K562 (cell line): Measurements from ENCODE around the gene CYLD. TPM values are rescaled to one million over a fixed set of nuclear protein-coding genes. Genes with fewer than 3 reads are reported as not detected.

Source experiments
- ATAC-seq: fragments of 200-7000 bp; cut with Tn5 transposase; 3 replicates; pipeline ENCODE4 v1.9.1; 2020; ENCODE audit warnings: moderate library complexity
- BruUV-seq: library from RNA; stranded (reverse); fragments of 400-500 nt; replicated peaks from 2 replicates; lab custom pipeline; 2021; lab: Mats Ljungman, UMichigan
- CTCF ChIA-PET: fragments of 300-600 bp; formaldehyde crosslinking; extraction: SDS; loops from one replicate; lab custom pipeline; 2021; ENCODE audit warnings: low intra/inter-chr PET ratio; lab: Yijun Ruan, JAX
- POLR2A ChIA-PET: fragments of 300-600, 350-650 bp; sonication (Branson Sonifier 250); formaldehyde crosslinking; extraction: SDS; loops from one replicate; lab custom pipeline; 2021; ENCODE audit warnings: antibody characterized with exemption, inconsistent platforms; lab: Yijun Ruan, JAX
- DNase-seq, 4 experiments: peaks; one replicate each; pipeline versions ENCODE4 v3.0.0 to v3.0.0-alpha.2; 2011 to 2018; ENCODE audit warnings: low spot score in 3 of 4, mixed read lengths in 3 of 4; ENCODE audit errors: extremely low read depth in 1 of 4
- FAIRE-seq: peaks from 2 replicates; lab custom pipeline; 2011; peaks lifted over from hg19 to GRCh38; lab: Jason Lieb, UNC
- H2AFZ ChIP-seq: 2 replicates; pipeline ENCODE4 v1.6.0; 2011; ENCODE audit warnings: low read depth, low read length, control low read depth, inconsistent platforms
- H3K27ac ChIP-seq: fragments of 200-600 bp; 3 replicates; pipeline ENCODE4 v1.8.0; 2011; ENCODE audit warnings: low read depth, mild to moderate bottlenecking, control low read depth, inconsistent platforms, low read length, moderate library complexity, mixed read lengths; ENCODE audit errors: extremely low read depth
- H3K27me3 ChIP-seq, 2 experiments: fragments of 300-600 bp in 1 of 2; 2 replicates in 1 of 2; 3 replicates in 1 of 2; pipeline versions ENCODE4 v1.6.0 to v1.8.0; 2011; ENCODE audit warnings: inconsistent platforms in 2 of 2, low read length in 2 of 2, mild to moderate bottlenecking in 1 of 2, mixed read lengths in 1 of 2, moderate library complexity in 1 of 2; ENCODE audit not compliant: control insufficient read depth in 2 of 2, insufficient read depth in 2 of 2
- H3K36me3 ChIP-seq: fragments of 300-600 bp; 3 replicates; pipeline ENCODE4 v1.8.0; 2011; ENCODE audit warnings: mild to moderate bottlenecking, low read length, inconsistent platforms; ENCODE audit not compliant: control insufficient read depth, insufficient read depth
- H3K4me1 ChIP-seq, 2 experiments: fragments of 200-600 bp in 1 of 2; replicated peaks in 1 of 2; 2 replicates in 1 of 2; 3 replicates in 1 of 2; pipeline versions ENCODE4 v1.5.1 to v1.8.0; 2011; ENCODE audit warnings: inconsistent platforms in 2 of 2, low read length in 2 of 2, mild to moderate bottlenecking in 1 of 2, mixed read lengths in 1 of 2, moderate library complexity in 1 of 2; ENCODE audit not compliant: control insufficient read depth in 2 of 2, insufficient read depth in 2 of 2
- H3K4me2 ChIP-seq: 2 replicates; pipeline ENCODE4 v1.6.1; 2011; ENCODE audit warnings: low read length, control low read depth, inconsistent platforms, mixed read lengths; ENCODE audit not compliant: insufficient read depth
- H3K4me3 ChIP-seq: fragments of 200-600 bp; sonication (generic), shearing (Covaris generic); 2 replicates; pipeline ENCODE4 v1.5.1; 2016; ENCODE audit warnings: control low read depth, inconsistent platforms
- H3K79me2 ChIP-seq: fragments of 200-600 bp; 3 replicates; pipeline ENCODE4 v1.8.0; 2011; ENCODE audit warnings: low read length, inconsistent platforms; ENCODE audit not compliant: control insufficient read depth, insufficient read depth
- H3K9ac ChIP-seq, 2 experiments: 2 replicates each; pipeline versions ENCODE4 v1.6.0 to v1.6.1; 2011; ENCODE audit warnings: low read depth in 2 of 2, low read length in 2 of 2, control low read depth in 1 of 2, inconsistent platforms in 1 of 2, mild to moderate bottlenecking in 1 of 2, mixed read lengths in 1 of 2; ENCODE audit not compliant: insufficient read depth in 1 of 2
- H3K9me1 ChIP-seq: one replicate; pipeline ENCODE4 v1.6.0; 2011; ENCODE audit warnings: inconsistent platforms, mild to moderate bottlenecking, low read length, moderate library complexity; ENCODE audit not compliant: control insufficient read depth, insufficient read depth
- H3K9me3 ChIP-seq: replicated peaks from 2 replicates; pipeline ENCODE4 v1.5.1; 2011; ENCODE audit warnings: low read depth, low read length, inconsistent platforms; ENCODE audit not compliant: control insufficient read depth, insufficient read depth
- H4K20me1 ChIP-seq: replicated peaks from 2 replicates; pipeline ENCODE4 v1.6.1; 2011; ENCODE audit warnings: low read length, inconsistent platforms, mixed read lengths; ENCODE audit not compliant: control insufficient read depth, insufficient read depth
- KDM2B ChIP-seq: fragments of 250-450 bp; sonication (Bioruptor Pico); IDR thresholded peaks from 2 replicates; pipeline ENCODE4 v1.8.0; 2021; ENCODE audit warnings: mild to moderate bottlenecking, moderate library complexity
- KLF10 ChIP-seq: fragments of 250-450 bp; sonication (Bioruptor Pico); IDR thresholded peaks from 2 replicates; pipeline ENCODE4 v1.6.1; 2021; ENCODE audit warnings: matching md5 sums
- MED1 ChIP-seq: sonication (generic); formaldehyde crosslinking; IDR thresholded peaks from 2 replicates; pipeline ENCODE4 v1.8.1; 2023; ENCODE audit warnings: missing genetic modification reagents, borderline replicate concordance
- NONO ChIP-seq, 2 experiments: fragments of 200-400 bp in 1 of 2; fragments of 450-650 bp in 1 of 2; formaldehyde crosslinking in 1 of 2; IDR thresholded peaks; 2 replicates each; pipeline ENCODE4 v1.6.1; 2017; ENCODE audit warnings: low read depth in 2 of 2, mild to moderate bottlenecking in 2 of 2, moderate library complexity in 2 of 2, low read length in 1 of 2
- SMARCA4 ChIP-seq: fragments of 450-650 bp; IDR thresholded peaks from 2 replicates; pipeline ENCODE4 v1.6.1; 2016
- SUPT5H ChIP-seq: fragments of 450-650 bp; IDR thresholded peaks from 2 replicates; pipeline ENCODE4 v1.6.1; 2016
- ZNF280A ChIP-seq: fragments of 450-650 bp; IDR thresholded peaks from 2 replicates; pipeline ENCODE4 v1.6.1; 2018; ENCODE audit warnings: mild to moderate bottlenecking, low read depth; ENCODE audit not compliant: partially characterized antibody
- ZNF445 ChIP-seq: fragments of 250-450 bp; sonication (Bioruptor Pico); IDR thresholded peaks from 2 replicates; pipeline ENCODE4 v1.4.0; 2020; ENCODE audit warnings: low read depth, mild to moderate bottlenecking, moderate library complexity
- ZNF551 ChIP-seq: fragments of 250-450 bp; sonication (Bioruptor Pico); IDR thresholded peaks from 2 replicates; pipeline ENCODE4 v1.5.0; 2021; ENCODE audit warnings: mild to moderate bottlenecking, moderate library complexity
- ZNF696 ChIP-seq: fragments of 250-450 bp; sonication (Bioruptor Pico); conservative IDR thresholded peaks from 2 replicates; pipeline ENCODE4 v1.4.0; 2020; ENCODE audit warnings: mild to moderate bottlenecking, moderate library complexity
- WGBS: fragments of 100-300 bp; shearing (Covaris generic); methylation state at CpG from one replicate; pipeline ENCODE4 v1.1.6; 2016; ENCODE audit warnings: low coverage, mixed read lengths; ENCODE audit not compliant: insufficient coverage; ENCODE audit errors: missing lambda C conversion rate; 5-methylcytosine and 5-hydroxymethylcytosine counted together
- in situ Hi-C: fragments of 300-500 bp; cut with MboI; formaldehyde crosslinking; loops from 4 replicates; pipeline ENCODE4 v1.15.0; 2018; ENCODE audit warnings: inconsistent platforms, mixed read lengths
- intact Hi-C: fragments of 100-400 bp; cut with micrococcal nuclease; formaldehyde crosslinking; loops from 2 replicates; pipeline ENCODE4 v1.14.2; 2022
- polyA plus RNA-seq, 8 experiments: library from polyadenylated mRNA; depleted of rRNA in 4 of 8; stranded (reverse) in 5 of 8; unstranded in 3 of 8; fragments of >200 nt; fragmentation: Nextera tagmentation in 2 of 8; fragmentation: Illumina TruSeq in 1 of 8; extraction: Ambion mirVana in 2 of 8; extraction: Trizol in 1 of 8; gene quantifications; 2 replicates each; pipeline versions ENCODE4 v1.2.1 to v1.2.3, GENCODE V29; 2011 to 2014; ENCODE audit warnings: inconsistent platforms in 1 of 8, missing spikeins in 1 of 8
- total RNA-seq, 7 experiments: library from RNA; depleted of rRNA in 6 of 7; stranded (reverse); fragments of >200 nt in 6 of 7; fragmentation: Illumina TruSeq in 2 of 7; extraction: Trizol in 2 of 7; gene quantifications; 2 replicates each; pipeline versions ENCODE4 v1.2.1 to v1.2.3, GENCODE V29; 2011 to 2021; ENCODE audit warnings: low replicate concordance in 1 of 7

The CYLD gene
- total and polyA plus RNA-seq, 9 of the 15 experiments (the other 6 are each of a cell fraction or from before 2014, with no cell fraction given), result 3.4 to 7.4 (median 5.3) TPM

- no TSS peak for BruUV-seq
- H3K36me3 ChIP-seq, result no peaks in the 10 kb centered on the region
- intact Hi-C loops, result loop anchor here (5.0 kb wide), 2 partner anchors 437 to 597 kb away; no protein-coding TSS in a partner anchor
- no peak overlapping the region for H3K4me2 ChIP-seq
- H3K9me3 ChIP-seq, result no peaks in the 10 kb centered on the region
- no peak overlapping the region for H2AFZ ChIP-seq
- no peak overlapping the region for H3K9ac ChIP-seq
- 0% methylated on average over 9 of the region's 9 CpGs for WGBS
- no peak for DNase-seq
- no peak overlapping the region for H3K4me3 ChIP-seq
- FAIRE-seq, result no peak
- TF ChIP-seq KDM2B (CRISPR knock-in tag), result no peak
- no peaks in the 10 kb centered on the region for H3K79me2 ChIP-seq
- H3K27me3 ChIP-seq, result peaks cover 0 to 19% of the 10 kb centered on the region in 2 experiments; a peak in 2 of 5 replicates
- ATAC-seq, result no peak
- H3K4me1 ChIP-seq, result no peaks in the 10 kb centered on the region
- no peak overlapping the region for H3K27ac ChIP-seq
- H4K20me1 ChIP-seq, result no peaks in the 10 kb centered on the region; the same call in 1 of the 2 replicates
- in situ Hi-C loops, result loop anchor here (5.0 kb wide), 1 partner anchor 142 kb away; no protein-coding TSS in a partner anchor
- no peaks in the 10 kb centered on the region for H3K9me1 ChIP-seq
- CTCF ChIA-PET, result interaction anchor here (4.1 kb wide), 1 partner anchor 137 kb away, joined by 32 read pairs; no protein-coding TSS in a partner anchor
- POLR2A ChIA-PET, result no interaction called here
Observed at GRCh38 chr16:50808929-50809538, 67.1 kb downstream of the CYLD start.

- Histone ChIP-seq H4K20me1 (no peaks in the 10 kb centered on the region; the same call in 1 of the 2 replicates), H3K4me1 (no peaks in the 10 kb centered on the region), H3K4me3 (no peak overlapping the region), H3K36me3 (no peaks in the 10 kb centered on the region), H2AFZ (no peak overlapping the region), H3K4me2 (no peak overlapping the region), H3K79me2 (no peaks in the 10 kb centered on the region), H3K27me3 (peaks cover 0 to 17% of the 10 kb centered on the region in 2 experiments; a peak in 2 of 5 replicates), H3K27ac (no peak overlapping the region), H3K9me1 (no peaks in the 10 kb centered on the region), H3K9me3 (no peaks in the 10 kb centered on the region), H3K9ac (no peak overlapping the region)
- CTCF ChIA-PET, result no interaction called here
- ATAC-seq (no peak), FAIRE-seq (no peak), DNase-seq (no peak)
- 0% methylated on average over 6 of the region's 6 CpGs for WGBS
- no TSS peak for BruUV-seq
- in situ Hi-C loops (loop anchor here (5.0 kb wide), 1 partner anchor 142 kb away; no protein-coding TSS in a partner anchor), intact Hi-C loops (loop anchor here (5.0 kb wide), 2 partner anchors 437 to 597 kb away; no protein-coding TSS in a partner anchor)
- POLR2A ChIA-PET, result interaction anchor here (1.3 kb wide), 1 partner anchor 13 kb away, joined by 3 read pairs; no protein-coding TSS in a partner anchor
- TF ChIP-seq NONO (IDR thresholded peaks at IDR 0.05; ENCODE audit: low read depth in 2 of 2, low read length in 1 of 2) (no peak), ZNF280A (no peak), ZNF445 (CRISPR knock-in tag) (no peak), SUPT5H (no peak), SMARCA4 (no peak), ZNF696 (CRISPR knock-in tag) (no peak), MED1 (CRISPR knock-in tag) (no peak), ZNF551 (CRISPR knock-in tag) (no peak), KLF10 (CRISPR knock-in tag) (no peak)
Observed at GRCh38 chr16:50809561-50809960, 67.7 kb downstream of the CYLD start.
